GM12891 (cell line): ENCODE data around the gene C21orf91.

Experiments
- POLR2A ChIP-seq: IDR thresholded peaks from 2 replicates; pipeline ENCODE4 v1.6.1; 2011; ENCODE audit warnings: low read depth, low read length, control low read depth
- POLR2AphosphoS5 ChIP-seq: IDR thresholded peaks from 2 replicates; pipeline ENCODE4 v1.6.1; 2011; ENCODE audit warnings: low read depth, low read length, control low read depth
- TAF1 ChIP-seq: IDR thresholded peaks from 2 replicates; pipeline ENCODE4 v1.6.1; 2011; ENCODE audit warnings: low read depth, low read length, control low read depth

DNA sequence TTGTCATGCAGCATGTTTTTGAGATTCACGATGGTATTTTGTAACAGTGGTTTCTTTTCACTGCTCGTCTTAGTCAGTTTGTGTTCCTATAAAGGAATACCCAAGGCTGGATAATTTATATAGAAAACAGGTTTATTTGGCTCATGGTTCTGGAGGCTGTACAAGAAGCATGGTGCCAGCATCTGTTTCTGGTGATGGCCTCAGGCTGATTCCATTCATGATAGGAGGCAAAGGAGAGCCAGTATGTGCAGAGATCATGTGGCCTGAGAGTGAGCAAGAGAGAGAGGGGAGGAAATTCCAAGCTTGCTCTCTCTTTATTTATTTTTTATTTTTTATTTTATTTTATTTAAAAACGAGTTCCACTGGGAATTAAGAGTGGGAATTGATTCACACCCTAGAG lies 2.0 kb upstream of the C21orf91 start:
- TF ChIP-seq POLR2A (no peak), POLR2AphosphoS5 (no peak), TAF1 (no peak)
